Psoas muscle (tissue), 8 donors: Measurements from ENCODE around the gene BAIAP2. TPM values are rescaled to one million over a fixed set of nuclear protein-coding genes. Genes with fewer than 3 reads are reported as not detected.

Source experiments
- ATAC-seq, 4 donors: fragments of 200-7000 bp; cut with Tn5 transposase; one replicate each; pipeline ENCODE4 v1.9.1; 2020; ENCODE audit warnings: moderate library complexity in 3 of 4, mild to moderate bottlenecking in 2 of 4
- DNase-seq, 2 donors: peaks; one replicate each; pipeline ENCODE4 v3.0.0-alpha.2; 2020
- H3K27ac ChIP-seq: fragments of 200-600 bp; one replicate; pipeline ENCODE4 v1.8.0; 2022
- H3K27me3 ChIP-seq, 3 donors: fragments of 200-600 bp in 1 of 3; one replicate each; pipeline versions ENCODE4 v1.6.1 to v1.8.0; 2013 to 2022; ENCODE audit warnings: low read length in 2 of 3, mild to moderate bottlenecking in 2 of 3, moderate library complexity in 1 of 3; ENCODE audit not compliant: insufficient read depth in 3 of 3
- H3K36me3 ChIP-seq, 2 donors: fragments of 200-600 bp in 1 of 2; one replicate each; pipeline versions ENCODE4 v1.6.1 to v1.8.0; 2013 to 2022; ENCODE audit warnings: low read depth in 1 of 2, mild to moderate bottlenecking in 1 of 2, moderate library complexity in 1 of 2; ENCODE audit not compliant: insufficient read depth in 1 of 2
- H3K4me1 ChIP-seq: fragments of 200-600 bp; one replicate; pipeline ENCODE4 v1.8.0; 2022
- H3K4me3 ChIP-seq: fragments of 200-600 bp; one replicate; pipeline ENCODE4 v1.8.0; 2022; ENCODE audit warnings: mild to moderate bottlenecking
- H3K9me3 ChIP-seq: fragments of 200-600 bp; one replicate; pipeline ENCODE4 v1.8.0; 2022
- CTCF ChIP-seq: fragments of 200-600 bp; IDR thresholded peaks from one replicate; pipeline ENCODE4 v1.8.0; 2022; ENCODE audit warnings: antibody characterized with exemption
- WGBS, 3 donors: extraction: QIAGEN DNeasy Blood & Tissue Kit; methylation state at CpG; one replicate each; pipeline versions ENCODE4 v1.1.6 to v1.1.7; 2013; 5-methylcytosine and 5-hydroxymethylcytosine counted together
- intact Hi-C, 2 donors: fragments of 100-400 bp; cut with DNase I; formaldehyde crosslinking; loops; one replicate each; pipeline versions ENCODE4 v1.11.0 to v1.14.2; 2022
- polyA plus RNA-seq, 3 donors: library from polyadenylated mRNA; stranded (reverse); fragments of 200-250 nt; gene quantifications; one replicate each; pipeline ENCODE4 v1.2.3, GENCODE V29; 2013
- total RNA-seq, 4 donors: library from RNA; stranded (reverse); fragmentation: NEBNext Ultra II Directional in 2 of 4; extraction: Animal tissue kit (Norgen Biotek cat#: 25700) in 2 of 4; gene quantifications; one replicate each; pipeline versions ENCODE4 v1.2.1 to v1.2.4, GENCODE V29; 2021 to 2023
- donor health status: healthy with polysubstance abuse.
- donor health status: DM: no; HTN: no; CAD: no; lungs with moderate emphysema.
- donor health status: Bipolar disorder and iron deficiency.
- donor health status: healthy.
- donor health status: DM: yes; HTN: yes; CAD: no.
- donor health status: DM: no; HTN: no; CAD: no.
- donor health status: DM: no; HTN: no; CAD: no.
- donor health status: DM: yes; HTN: yes; CAD: no.

BAIAP2 gene
- total and polyA plus RNA-seq, 7 donors, result 3.9 to 28.9 (median 8.6) TPM

GRCh38 chr17:81117672-81118198 is 82.8 kb downstream of the BAIAP2 start:
- DNase-seq (no peak), ATAC-seq (no peak)
- H3K27me3 ChIP-seq, result peaks cover 0 to 5% (median 0%) of the 10 kb centered on the region in 3 donors
- WGBS, 3 donors, result 86 to 92% (median 91%) methylated on average over 20 of the region's 20 CpGs
- no peak overlapping the region for H3K4me3 ChIP-seq
- intact Hi-C loops, result no loop called here
- H3K36me3 ChIP-seq, result no peaks in the 10 kb centered on the region
- TF ChIP-seq CTCF, result no peak
- no peak overlapping the region for H3K27ac ChIP-seq
- no peaks in the 10 kb centered on the region for H3K4me1 ChIP-seq
- no peaks in the 10 kb centered on the region for H3K9me3 ChIP-seq

- no peaks in the 10 kb centered on the region for H3K36me3 ChIP-seq
- intact Hi-C loops, result no loop called here
These were observed 83.6 kb downstream of the BAIAP2 start for GRCh38 chr17:81118308-81119221.

GRCh38 chr17:81119223-81120148 is 84.5 kb downstream of the BAIAP2 start:
- Histone ChIP-seq H3K4me1 (no peaks in the 10 kb centered on the region), H3K9me3 (no peaks in the 10 kb centered on the region), H3K36me3 (no peaks in the 10 kb centered on the region), H3K27me3 (peaks cover 0 to 5% (median 0%) of the 10 kb centered on the region in 3 donors), H3K4me3 (peak overlapping the region; percentile 46), H3K27ac (no peak overlapping the region)
- WGBS, 3 donors, result 42 to 56% (median 51%) methylated on average over 75 to 89 of the region's 89 CpGs
- DNase-seq (peak; percentile 81 to 86), ATAC-seq (peak; percentile 34 to 63 (median 54))
- intact Hi-C loops, result no loop called here
- TF ChIP-seq CTCF, result no peak

More at GRCh38 chr17:81118308-81119221, 83.6 kb downstream of the BAIAP2 start:
- Histone ChIP-seq H3K27me3 (peaks cover 0 to 5% (median 0%) of the 10 kb centered on the region in 3 donors), H3K4me3 (no peak overlapping the region), H3K4me1 (no peaks in the 10 kb centered on the region), H3K9me3 (no peaks in the 10 kb centered on the region), H3K27ac (no peak overlapping the region)
- ATAC-seq (no peak), DNase-seq (no peak)
- no peak for TF ChIP-seq CTCF
- 66 to 76% (median 74%) methylated on average over 20 to 24 of the region's 24 CpGs for WGBS, 3 donors

- H3K4me3 ChIP-seq, result no peak overlapping the region
- 78 to 82% (median 81%) methylated on average over 30 to 33 of the region's 33 CpGs for WGBS, 3 donors
- DNase-seq (no peak), ATAC-seq (no peak)
- H3K27me3 ChIP-seq, result peaks cover 0 to 5% (median 0%) of the 10 kb centered on the region in 3 donors
- H3K27ac ChIP-seq, result no peak overlapping the region
- intact Hi-C loops, result no loop called here
- H3K9me3 ChIP-seq, result no peaks in the 10 kb centered on the region
- TF ChIP-seq CTCF, result no peak
- no peaks in the 10 kb centered on the region for H3K4me1 ChIP-seq
- H3K36me3 ChIP-seq, result no peaks in the 10 kb centered on the region
These were observed 85.2 kb downstream of the BAIAP2 start for GRCh38 chr17:81120149-81120484.
